GM23248 (cell line): ENCODE results near the gene NCOA4. TPM values are rescaled to one million over a fixed set of nuclear protein-coding genes. Genes with fewer than 3 reads are reported as not detected.
A peak's percentile ranks its signal among the peaks of the same experiment; 100 is the strongest.

ENCODE experiments used
- DNase-seq: peaks from one replicate; pipeline ENCODE4 v3.0.0-alpha.2; 2015
- H2AFZ ChIP-seq: fragments of 200-600 bp; sonication (generic); 2 replicates; pipeline ENCODE4 v1.6.1; 2016; ENCODE audit warnings: antibody characterized with exemption
- H3F3A ChIP-seq: fragments of 200-600 bp; sonication (generic); 2 replicates; pipeline ENCODE4 v1.6.1; 2016; ENCODE audit warnings: mild to moderate bottlenecking, antibody characterized with exemption, mixed run types; ENCODE audit not compliant: insufficient read depth
- H3K27ac ChIP-seq: fragments of 200-600 bp; sonication (generic); 2 replicates; pipeline ENCODE4 v1.5.1; 2016; ENCODE audit warnings: mild to moderate bottlenecking
- H3K27me3 ChIP-seq: fragments of 200-600 bp; sonication (generic); replicated peaks from 2 replicates; pipeline ENCODE4 v1.6.1; 2016; ENCODE audit warnings: mild to moderate bottlenecking; ENCODE audit not compliant: insufficient read depth
- H3K36me3 ChIP-seq: fragments of 200-600 bp; sonication (generic); 2 replicates; pipeline ENCODE4 v1.6.1; 2016; ENCODE audit warnings: low read depth, mild to moderate bottlenecking
- H3K4me1 ChIP-seq: fragments of 200-600 bp; sonication (generic); 2 replicates; pipeline ENCODE4 v1.6.1; 2016; ENCODE audit warnings: mild to moderate bottlenecking; ENCODE audit not compliant: insufficient read depth
- H3K4me2 ChIP-seq: fragments of 200-600 bp; sonication (generic); one replicate; pipeline ENCODE4 v1.6.1; 2016; ENCODE audit warnings: mild to moderate bottlenecking; ENCODE audit not compliant: unreplicated experiment
- H3K4me3 ChIP-seq: fragments of 200-600 bp; sonication (generic); 2 replicates; pipeline ENCODE4 v1.5.1; 2016; ENCODE audit warnings: mild to moderate bottlenecking
- H3K79me2 ChIP-seq: fragments of 200-600 bp; sonication (generic); 2 replicates; pipeline ENCODE4 v1.6.1; 2016; ENCODE audit warnings: mild to moderate bottlenecking; ENCODE audit not compliant: insufficient read depth
- H3K9ac ChIP-seq: fragments of 200-600 bp; sonication (generic); 2 replicates; pipeline ENCODE4 v1.6.1; 2016; ENCODE audit warnings: mild to moderate bottlenecking
- H3K9me2 ChIP-seq: fragments of 200-600 bp; sonication (generic); 2 replicates; pipeline ENCODE4 v1.6.1; 2016; ENCODE audit warnings: mixed run types, mild to moderate bottlenecking, moderate library complexity; ENCODE audit not compliant: insufficient read depth
- H3K9me3 ChIP-seq: fragments of 200-600 bp; sonication (generic); one replicate; pipeline ENCODE4 v1.6.1; 2017; ENCODE audit warnings: low read depth
- H4K20me1 ChIP-seq: fragments of 200-600 bp; sonication (generic); 2 replicates; pipeline ENCODE4 v1.6.0; 2016; ENCODE audit not compliant: insufficient read depth
- EZH2 ChIP-seq: fragments of 200-600 bp; sonication (generic); IDR thresholded peaks from 2 replicates; pipeline ENCODE4 v1.6.1; 2018; ENCODE audit warnings: antibody characterized with exemption, mild to moderate bottlenecking; ENCODE audit not compliant: insufficient read depth, poor library complexity, severe bottlenecking
- EZH2phosphoT487 ChIP-seq: fragments of 200-600 bp; sonication (generic); IDR thresholded peaks from 2 replicates; pipeline ENCODE4 v1.6.1; 2018; ENCODE audit warnings: antibody characterized with exemption, moderate library complexity, mild to moderate bottlenecking, low read depth; ENCODE audit not compliant: insufficient read depth
- WGBS, 2 experiments: methylation state at CpG; one replicate each; pipeline ENCODE4 v1.1.6; 2015 to 2017; ENCODE audit warnings: low lambda C conversion rate in 2 of 2, low coverage in 1 of 2; ENCODE audit errors: missing lambda C conversion rate in 2 of 2; 5-methylcytosine and 5-hydroxymethylcytosine counted together
- in situ Hi-C: fragments of 300-500 bp; cut with MboI; formaldehyde crosslinking; loops from 2 replicates; pipeline ENCODE4 v1.15.0; 2020
- polyA plus RNA-seq: library from polyadenylated mRNA; unstranded; fragments of >200 nt; fragmentation: Nextera tagmentation; extraction: Ambion mirVana; gene quantifications from 2 replicates; pipeline ENCODE4 v1.2.1, GENCODE V29; 2016
- total RNA-seq: library from RNA; depleted of rRNA; stranded (reverse); fragments of >200 nt; shearing (Covaris generic); gene quantifications from 2 replicates; pipeline ENCODE4 v1.2.3, GENCODE V29; 2014

The NCOA4 gene
- total and polyA plus RNA-seq, 2 experiments from 2014 or later = 112 to 164 TPM

- Histone ChIP-seq H3F3A (peaks cover 57% of the 10 kb centered on the region), H3K4me2 (peak overlapping the region; percentile 12), H3K9ac (no peak overlapping the region), H3K9me2 (no peaks in the 10 kb centered on the region), H3K27me3 (no peaks in the 10 kb centered on the region), H2AFZ (no peak overlapping the region), H3K4me3 (no peak overlapping the region), H3K9me3 (no peaks in the 10 kb centered on the region), H3K79me2 (peaks cover 89% of the 10 kb centered on the region), H4K20me1 (no peaks in the 10 kb centered on the region; the same call in 1 of the 2 replicates), H3K36me3 (peaks cover 47% of the 10 kb centered on the region), H3K27ac (0 out of 2 replicates have a peak overlapping the region, but pooled peaks have one; percentile 3), H3K4me1 (peaks cover 65% of the 10 kb centered on the region)
- WGBS, 2 experiments = 98 to 99% methylated on average over 5 of the region's 5 CpGs
- in situ Hi-C loops = no loop called here
- no peak for DNase-seq
- no peak for TF ChIP-seq EZH2phosphoT487
- TF ChIP-seq EZH2 = no peak
These were observed 14.2 kb downstream of the NCOA4 start for GRCh38 chr10:46016190-46016589.

- H3K79me2 ChIP-seq = peaks cover 89% of the 10 kb centered on the region
- peaks cover 60% of the 10 kb centered on the region for H3K36me3 ChIP-seq
- no peaks in the 10 kb centered on the region for H3K9me2 ChIP-seq
- peaks cover 56% of the 10 kb centered on the region for H3F3A ChIP-seq
- H3K9ac ChIP-seq = no peak overlapping the region
- no peak overlapping the region for H3K27ac ChIP-seq
- H3K4me1 ChIP-seq = peaks cover 52% of the 10 kb centered on the region
- H2AFZ ChIP-seq = no peak overlapping the region
- no peak overlapping the region for H3K4me3 ChIP-seq
- H3K4me2 ChIP-seq = no peak overlapping the region
- 98% methylated on average over 5 of the region's 5 CpGs for WGBS, 2 experiments
- H4K20me1 ChIP-seq = no peaks in the 10 kb centered on the region
- in situ Hi-C loops = no loop called here
- DNase-seq = no peak
- H3K27me3 ChIP-seq = no peaks in the 10 kb centered on the region
- TF ChIP-seq EZH2phosphoT487 (no peak), EZH2 (no peak)
- H3K9me3 ChIP-seq = no peaks in the 10 kb centered on the region
These were observed 15.6 kb downstream of the NCOA4 start for GRCh38 chr10:46014683-46015405.

- TF ChIP-seq EZH2 (no peak), EZH2phosphoT487 (no peak)
- Histone ChIP-seq H3K4me2 (no peak overlapping the region), H3K27me3 (no peaks in the 10 kb centered on the region), H3K4me3 (no peak overlapping the region), H3K36me3 (peaks cover 65% of the 10 kb centered on the region), H3F3A (peaks cover 51% of the 10 kb centered on the region), H3K9me3 (no peaks in the 10 kb centered on the region), H3K4me1 (peaks cover 46% of the 10 kb centered on the region), H3K27ac (no peak overlapping the region), H4K20me1 (no peaks in the 10 kb centered on the region), H2AFZ (no peak overlapping the region), H3K79me2 (peaks cover 89% of the 10 kb centered on the region), H3K9me2 (no peaks in the 10 kb centered on the region), H3K9ac (no peak overlapping the region)
- in situ Hi-C loops = no loop called here
- WGBS, 2 experiments = 96 to 97% methylated on average over 5 of the region's 5 CpGs
- DNase-seq = no peak
These were observed 16.2 kb downstream of the NCOA4 start for GRCh38 chr10:46014206-46014605.

GRCh38 chr10:46012746-46013145 is 17.7 kb downstream of the NCOA4 start:
- Histone ChIP-seq H3K9me2 (no peaks in the 10 kb centered on the region), H3F3A (peaks cover 48% of the 10 kb centered on the region), H2AFZ (no peak overlapping the region), H3K27ac (no peak overlapping the region), H3K9ac (0 out of 2 replicates have a peak overlapping the region, but pooled peaks have one; percentile 12), H3K4me3 (no peak overlapping the region), H3K4me2 (no peak overlapping the region), H3K4me1 (peaks cover 31% of the 10 kb centered on the region), H3K27me3 (no peaks in the 10 kb centered on the region), H3K79me2 (peaks cover 89% of the 10 kb centered on the region), H3K36me3 (peaks cover 80% of the 10 kb centered on the region), H4K20me1 (no peaks in the 10 kb centered on the region), H3K9me3 (no peaks in the 10 kb centered on the region)
- in situ Hi-C loops = no loop called here
- 97 to 98% methylated on average over 3 of the region's 3 CpGs for WGBS, 2 experiments
- DNase-seq = no peak
- TF ChIP-seq EZH2phosphoT487 (no peak), EZH2 (no peak)
